K562 (cell line): ENCODE results near the gene SSTR5. TPM values are rescaled to one million over a fixed set of nuclear protein-coding genes. Genes with fewer than 3 reads are reported as not detected.

Experiments used
- ATAC-seq: fragments of 200-7000 bp; cut with Tn5 transposase; 3 replicates; pipeline ENCODE4 v1.9.1; 2020; ENCODE audit warnings: moderate library complexity
- BruUV-seq: library from RNA; stranded (reverse); fragments of 400-500 nt; replicated peaks from 2 replicates; lab custom pipeline; 2021; lab: Mats Ljungman, UMichigan
- CTCF ChIA-PET: fragments of 300-600 bp; formaldehyde crosslinking; extraction: SDS; loops from one replicate; lab custom pipeline; 2021; ENCODE audit warnings: low intra/inter-chr PET ratio; lab: Yijun Ruan, JAX
- POLR2A ChIA-PET: fragments of 300-600, 350-650 bp; sonication (Branson Sonifier 250); formaldehyde crosslinking; extraction: SDS; loops from one replicate; lab custom pipeline; 2021; ENCODE audit warnings: antibody characterized with exemption, inconsistent platforms; lab: Yijun Ruan, JAX
- DNase-seq, 4 experiments: peaks; one replicate each; pipeline versions ENCODE4 v3.0.0 to v3.0.0-alpha.2; 2011 to 2018; ENCODE audit warnings: low spot score in 3 of 4, mixed read lengths in 3 of 4; ENCODE audit errors: extremely low read depth in 1 of 4
- FAIRE-seq: peaks from 2 replicates; lab custom pipeline; 2011; peaks lifted over from hg19 to GRCh38; lab: Jason Lieb, UNC
- H2AFZ ChIP-seq: 2 replicates; pipeline ENCODE4 v1.6.0; 2011; ENCODE audit warnings: low read depth, low read length, control low read depth, inconsistent platforms
- H3K27ac ChIP-seq: fragments of 200-600 bp; 3 replicates; pipeline ENCODE4 v1.8.0; 2011; ENCODE audit warnings: low read depth, mild to moderate bottlenecking, control low read depth, inconsistent platforms, low read length, moderate library complexity, mixed read lengths; ENCODE audit errors: extremely low read depth
- H3K27me3 ChIP-seq, 2 experiments: fragments of 300-600 bp in 1 of 2; 2 replicates in 1 of 2; 3 replicates in 1 of 2; pipeline versions ENCODE4 v1.6.0 to v1.8.0; 2011; ENCODE audit warnings: inconsistent platforms in 2 of 2, low read length in 2 of 2, mild to moderate bottlenecking in 1 of 2, mixed read lengths in 1 of 2, moderate library complexity in 1 of 2; ENCODE audit not compliant: control insufficient read depth in 2 of 2, insufficient read depth in 2 of 2
- H3K36me3 ChIP-seq: fragments of 300-600 bp; 3 replicates; pipeline ENCODE4 v1.8.0; 2011; ENCODE audit warnings: mild to moderate bottlenecking, low read length, inconsistent platforms; ENCODE audit not compliant: control insufficient read depth, insufficient read depth
- H3K4me1 ChIP-seq, 2 experiments: fragments of 200-600 bp in 1 of 2; replicated peaks in 1 of 2; 2 replicates in 1 of 2; 3 replicates in 1 of 2; pipeline versions ENCODE4 v1.5.1 to v1.8.0; 2011; ENCODE audit warnings: inconsistent platforms in 2 of 2, low read length in 2 of 2, mild to moderate bottlenecking in 1 of 2, mixed read lengths in 1 of 2, moderate library complexity in 1 of 2; ENCODE audit not compliant: control insufficient read depth in 2 of 2, insufficient read depth in 2 of 2
- H3K4me2 ChIP-seq: 2 replicates; pipeline ENCODE4 v1.6.1; 2011; ENCODE audit warnings: low read length, control low read depth, inconsistent platforms, mixed read lengths; ENCODE audit not compliant: insufficient read depth
- H3K4me3 ChIP-seq: fragments of 200-600 bp; sonication (generic), shearing (Covaris generic); 2 replicates; pipeline ENCODE4 v1.5.1; 2016; ENCODE audit warnings: control low read depth, inconsistent platforms
- H3K79me2 ChIP-seq: fragments of 200-600 bp; 3 replicates; pipeline ENCODE4 v1.8.0; 2011; ENCODE audit warnings: low read length, inconsistent platforms; ENCODE audit not compliant: control insufficient read depth, insufficient read depth
- H3K9ac ChIP-seq, 2 experiments: 2 replicates each; pipeline versions ENCODE4 v1.6.0 to v1.6.1; 2011; ENCODE audit warnings: low read depth in 2 of 2, low read length in 2 of 2, control low read depth in 1 of 2, inconsistent platforms in 1 of 2, mild to moderate bottlenecking in 1 of 2, mixed read lengths in 1 of 2; ENCODE audit not compliant: insufficient read depth in 1 of 2
- H3K9me1 ChIP-seq: one replicate; pipeline ENCODE4 v1.6.0; 2011; ENCODE audit warnings: inconsistent platforms, mild to moderate bottlenecking, low read length, moderate library complexity; ENCODE audit not compliant: control insufficient read depth, insufficient read depth
- H3K9me3 ChIP-seq: replicated peaks from 2 replicates; pipeline ENCODE4 v1.5.1; 2011; ENCODE audit warnings: low read depth, low read length, inconsistent platforms; ENCODE audit not compliant: control insufficient read depth, insufficient read depth
- H4K20me1 ChIP-seq: replicated peaks from 2 replicates; pipeline ENCODE4 v1.6.1; 2011; ENCODE audit warnings: low read length, inconsistent platforms, mixed read lengths; ENCODE audit not compliant: control insufficient read depth, insufficient read depth
- E2F4 ChIP-seq: sonication (generic); formaldehyde crosslinking; IDR thresholded peaks from 2 replicates; pipeline ENCODE4 v1.8.0; 2022; ENCODE audit warnings: mild to moderate bottlenecking, low read depth, missing genetic modification reagents
- EGR1 ChIP-seq: fragments of 450-650 bp; conservative IDR thresholded peaks from 2 replicates; pipeline ENCODE4 v1.6.1; 2017; ENCODE audit warnings: mild to moderate bottlenecking
- EP300 ChIP-seq: IDR thresholded peaks from 2 replicates; pipeline ENCODE4 v1.6.1; 2012; ENCODE audit warnings: low read length, improper control_type of control experiment
- HOXB6 ChIP-seq: fragments of 250-450 bp; sonication (Bioruptor Pico); IDR thresholded peaks from 2 replicates; pipeline ENCODE4 v1.5.1; 2022; ENCODE audit warnings: mild to moderate bottlenecking, borderline replicate concordance
- HSF4 ChIP-seq: fragments of 250-450 bp; sonication (Bioruptor Pico); IDR thresholded peaks from 2 replicates; pipeline ENCODE4 v2.1.2; 2022; ENCODE audit warnings: mild to moderate bottlenecking, moderate library complexity, borderline replicate concordance
- OTX1 ChIP-seq: fragments of 450-650 bp; formaldehyde crosslinking; IDR thresholded peaks from 2 replicates; pipeline ENCODE4 v1.4.0; 2022; ENCODE audit warnings: mild to moderate bottlenecking
- USF1 ChIP-seq: sonication (generic); formaldehyde crosslinking; IDR thresholded peaks from 2 replicates; pipeline ENCODE4 v1.9.0; 2022; ENCODE audit warnings: mild to moderate bottlenecking, missing genetic modification reagents
- VEZF1 ChIP-seq: fragments of 200-800 bp; sonication (Bioruptor generic); IDR thresholded peaks from 2 replicates; pipeline ENCODE4 v1.6.1; 2017; ENCODE audit warnings: missing genetic modification characterization, missing compliant biosample characterization
- ZBTB9 ChIP-seq: fragments of 450-650 bp; formaldehyde crosslinking; IDR thresholded peaks from 2 replicates; pipeline ENCODE4 v1.4.0; 2020; ENCODE audit warnings: mild to moderate bottlenecking, moderate library complexity
- ZNF280A ChIP-seq: fragments of 450-650 bp; IDR thresholded peaks from 2 replicates; pipeline ENCODE4 v1.6.1; 2018; ENCODE audit warnings: mild to moderate bottlenecking, low read depth; ENCODE audit not compliant: partially characterized antibody
- WGBS: fragments of 100-300 bp; shearing (Covaris generic); methylation state at CpG from one replicate; pipeline ENCODE4 v1.1.6; 2016; ENCODE audit warnings: low coverage, mixed read lengths; ENCODE audit not compliant: insufficient coverage; ENCODE audit errors: missing lambda C conversion rate; 5-methylcytosine and 5-hydroxymethylcytosine counted together
- in situ Hi-C: fragments of 300-500 bp; cut with MboI; formaldehyde crosslinking; loops from 4 replicates; pipeline ENCODE4 v1.15.0; 2018; ENCODE audit warnings: inconsistent platforms, mixed read lengths
- intact Hi-C: fragments of 100-400 bp; cut with micrococcal nuclease; formaldehyde crosslinking; loops from 2 replicates; pipeline ENCODE4 v1.14.2; 2022
- polyA plus RNA-seq, 8 experiments: library from polyadenylated mRNA; depleted of rRNA in 4 of 8; stranded (reverse) in 5 of 8; unstranded in 3 of 8; fragments of >200 nt; fragmentation: Nextera tagmentation in 2 of 8; fragmentation: Illumina TruSeq in 1 of 8; extraction: Ambion mirVana in 2 of 8; extraction: Trizol in 1 of 8; gene quantifications; 2 replicates each; pipeline versions ENCODE4 v1.2.1 to v1.2.3, GENCODE V29; 2011 to 2014; ENCODE audit warnings: inconsistent platforms in 1 of 8, missing spikeins in 1 of 8
- total RNA-seq, 7 experiments: library from RNA; depleted of rRNA in 6 of 7; stranded (reverse); fragments of >200 nt in 6 of 7; fragmentation: Illumina TruSeq in 2 of 7; extraction: Trizol in 2 of 7; gene quantifications; 2 replicates each; pipeline versions ENCODE4 v1.2.1 to v1.2.3, GENCODE V29; 2011 to 2021; ENCODE audit warnings: low replicate concordance in 1 of 7

The SSTR5 gene
- total and polyA plus RNA-seq, 9 of the 15 experiments (the other 6 are each of a cell fraction or from before 2014, with no cell fraction given), result not detected

GRCh38 chr16:1089822-1090619, 17.5 kb downstream of the SSTR5 start (continued):
- no peak for TF ChIP-seq HSF4 (CRISPR knock-in tag)
- TF ChIP-seq, all 486 proteins: peak for 0

- peaks cover 0 to 51% of the 10 kb centered on the region in 2 experiments; a peak in 2 of 5 replicates for H3K4me1 ChIP-seq
- TF ChIP-seq HOXB6, result no peak
- TF ChIP-seq EP300, result no peak
- TF ChIP-seq ZBTB9 (CRISPR knock-in tag), result no peak
- peak; percentile 69 for TF ChIP-seq EGR1
- TF ChIP-seq E2F4, result no peak
- TF ChIP-seq USF1 (CRISPR knock-in tag), result 0 out of 2 replicates have a peak, but pooled peaks have one; percentile 11
- TF ChIP-seq ZNF280A, result no peak
- no peak for TF ChIP-seq OTX1
- 0 out of 2 replicates have a peak, but pooled peaks have one; percentile 23 for TF ChIP-seq VEZF1 (CRISPR knock-in tag)
Observed at GRCh38 chr16:1090620-1091587, 18.4 kb downstream of the SSTR5 start.

More at GRCh38 chr16:1090620-1091587, 18.4 kb downstream of the SSTR5 start:
- no peak overlapping the region for H3K4me2 ChIP-seq
- H3K36me3 ChIP-seq, result no peaks in the 10 kb centered on the region
- ATAC-seq (no peak), FAIRE-seq (no peak), DNase-seq (peak; percentile 36 to 65 (median 52))
- H3K9me1 ChIP-seq, result no peaks in the 10 kb centered on the region
- H3K79me2 ChIP-seq, result no peaks in the 10 kb centered on the region
- no peak overlapping the region for H3K4me3 ChIP-seq
- ChIA-PET CTCF (no interaction called here), POLR2A (no interaction called here)
- no TSS peak for BruUV-seq
- H3K27me3 ChIP-seq, result peaks cover 6 to 30% of the 10 kb centered on the region in 2 experiments; a peak in 3 of 5 replicates
- in situ Hi-C loops, result no loop called here
- H4K20me1 ChIP-seq, result no peaks in the 10 kb centered on the region
- H2AFZ ChIP-seq, result no peak overlapping the region
- no peak overlapping the region for H3K27ac ChIP-seq
- intact Hi-C loops, result no loop called here
- WGBS, result 5% methylated on average over 24 of the region's 27 CpGs
- 0 out of 4 replicates have a peak overlapping the region, but pooled peaks of 1 of the 2 experiments have one; percentile 26 for H3K9ac ChIP-seq
- peaks cover 3% of the 10 kb centered on the region; the same call in 1 of the 2 replicates for H3K9me3 ChIP-seq
